Liver (tissue), 9 donors: Measurements from ENCODE around the gene FOXC2. TPM values are rescaled to one million over a fixed set of nuclear protein-coding genes. Genes with fewer than 3 reads are reported as not detected.

ENCODE experiments used
- DNase-seq: peaks from one replicate; pipeline ENCODE4 v3.0.0-alpha.2; 2017; ENCODE audit warnings: low spot score
- H3K27ac ChIP-seq, 2 donors: one replicate each; pipeline ENCODE4 v1.7.0; 2013; ENCODE audit warnings: inconsistent platforms in 2 of 2, low read length in 2 of 2, control low read depth in 1 of 2, low read depth in 1 of 2, mild to moderate bottlenecking in 1 of 2
- H3K27me3 ChIP-seq, 4 donors: one replicate each; pipeline versions ENCODE4 v1.6.1 to v1.7.0; 2013; ENCODE audit warnings: low read length in 3 of 4, inconsistent platforms in 1 of 4, mild to moderate bottlenecking in 1 of 4, moderate library complexity in 1 of 4; ENCODE audit not compliant: control insufficient read depth in 4 of 4, insufficient read depth in 4 of 4
- H3K36me3 ChIP-seq, 4 donors: one replicate each; pipeline versions ENCODE4 v1.6.1 to v1.7.0; 2013; ENCODE audit warnings: low read length in 3 of 4, mild to moderate bottlenecking in 3 of 4, low read depth in 1 of 4, moderate library complexity in 1 of 4; ENCODE audit not compliant: control insufficient read depth in 4 of 4, insufficient read depth in 3 of 4
- H3K4me1 ChIP-seq, 4 donors: one replicate each; pipeline versions ENCODE4 v1.6.1 to v1.7.0; 2013; ENCODE audit warnings: low read length in 3 of 4, mild to moderate bottlenecking in 3 of 4, moderate library complexity in 1 of 4; ENCODE audit not compliant: control insufficient read depth in 4 of 4, insufficient read depth in 4 of 4
- H3K4me3 ChIP-seq, 3 donors: one replicate each; pipeline versions ENCODE4 v1.6.1 to v1.7.0; 2013; ENCODE audit warnings: low read length in 3 of 3, control low read depth in 1 of 3, low read depth in 1 of 3, mild to moderate bottlenecking in 1 of 3
- H3K9ac ChIP-seq, 2 donors: one replicate each; pipeline ENCODE4 v1.7.0; 2013; ENCODE audit warnings: low read length in 2 of 2, mild to moderate bottlenecking in 2 of 2, moderate library complexity in 2 of 2, control low read depth in 1 of 2, low read depth in 1 of 2
- H3K9me3 ChIP-seq, 4 donors: one replicate each; pipeline versions ENCODE4 v1.6.1 to v1.7.0; 2013; ENCODE audit warnings: low read length in 3 of 4; ENCODE audit not compliant: control insufficient read depth in 4 of 4
- ATF3 ChIP-seq: IDR thresholded peaks from 2 replicates; pipeline ENCODE4 v1.6.1; 2016; ENCODE audit warnings: antibody characterized with exemption
- CTCF ChIP-seq: fragments of 150-350 bp; IDR thresholded peaks from 2 replicates; pipeline ENCODE4 v1.5.1; 2017; ENCODE audit warnings: improper control_type of control experiment, low read depth, low read length; ENCODE audit not compliant: missing input control
- EGR1 ChIP-seq, 2 donors: IDR thresholded peaks; 2 replicates each; pipeline ENCODE4 v1.6.1; 2016 to 2018; ENCODE audit warnings: antibody characterized with exemption in 2 of 2, low read depth in 2 of 2
- FOXA1 ChIP-seq: IDR thresholded peaks from 2 replicates; pipeline ENCODE4 v1.6.1; 2016; ENCODE audit warnings: antibody characterized with exemption
- GABPA ChIP-seq, 2 donors: IDR thresholded peaks in 1 of 2; conservative IDR thresholded peaks in 1 of 2; 2 replicates each; pipeline ENCODE4 v1.6.1; 2016; ENCODE audit warnings: antibody characterized with exemption in 2 of 2, mild to moderate bottlenecking in 1 of 2, moderate library complexity in 1 of 2
- HNF4A ChIP-seq, 2 donors: conservative IDR thresholded peaks; 2 replicates each; pipeline ENCODE4 v1.6.1; 2016; ENCODE audit warnings: antibody characterized with exemption in 2 of 2, mild to moderate bottlenecking in 2 of 2
- HNF4G ChIP-seq: IDR thresholded peaks from 2 replicates; pipeline ENCODE4 v1.6.1; 2016; ENCODE audit warnings: antibody characterized with exemption
- JUND ChIP-seq, 2 donors: IDR thresholded peaks; 2 replicates each; pipeline ENCODE4 v1.6.1; 2016; ENCODE audit warnings: antibody characterized with exemption in 2 of 2
- MAX ChIP-seq: IDR thresholded peaks from 2 replicates; pipeline ENCODE4 v1.6.1; 2016; ENCODE audit warnings: antibody characterized with exemption
- NR2F2 ChIP-seq: IDR thresholded peaks from 2 replicates; pipeline ENCODE4 v1.6.1; 2016; ENCODE audit warnings: antibody characterized with exemption
- RAD21 ChIP-seq, 2 donors: IDR thresholded peaks; 2 replicates each; pipeline ENCODE4 v1.6.1; 2016; ENCODE audit warnings: antibody characterized with exemption in 2 of 2, mild to moderate bottlenecking in 2 of 2
- REST ChIP-seq: IDR thresholded peaks from 2 replicates; pipeline ENCODE4 v1.6.1; 2016; ENCODE audit warnings: antibody characterized with exemption, mild to moderate bottlenecking
- RXRA ChIP-seq, 2 donors: IDR thresholded peaks; 2 replicates each; pipeline ENCODE4 v1.6.1; 2017 to 2018; ENCODE audit warnings: antibody characterized with exemption in 2 of 2, mild to moderate bottlenecking in 1 of 2
- SP1 ChIP-seq: IDR thresholded peaks from 2 replicates; pipeline ENCODE4 v1.6.1; 2018; ENCODE audit warnings: antibody characterized with exemption, mild to moderate bottlenecking
- YY1 ChIP-seq: IDR thresholded peaks from 2 replicates; pipeline ENCODE4 v1.6.1; 2016; ENCODE audit warnings: antibody characterized with exemption, mild to moderate bottlenecking
- ZBTB33 ChIP-seq: IDR thresholded peaks from 2 replicates; pipeline ENCODE4 v1.6.1; 2016; ENCODE audit warnings: antibody characterized with exemption
- WGBS: extraction: QIAGEN DNeasy Blood & Tissue Kit; methylation state at CpG from one replicate; pipeline ENCODE4 v1.1.7; 2013; 5-methylcytosine and 5-hydroxymethylcytosine counted together
- polyA plus RNA-seq, 2 donors: library from polyadenylated mRNA; stranded (reverse) in 1 of 2; unstranded in 1 of 2; fragments of 200-250 nt in 1 of 2; fragments of >200 nt in 1 of 2; fragmentation: Nextera tagmentation in 1 of 2; extraction: Ambion mirVana in 1 of 2; gene quantifications; one replicate each; pipeline versions ENCODE4 v1.2.1 to v1.2.3, GENCODE V29; 2013 to 2015
- total RNA-seq, 2 donors: library from RNA; depleted of rRNA; stranded (reverse); fragments of >200 nt; gene quantifications; one replicate each; pipeline ENCODE4 v1.2.3, GENCODE V29; 2014
- donor health status: healthy.
- donor health status: healthy.
- donor health status: healthy.
- donor health status: healthy.
- donor health status: healthy.

The FOXC2 gene
- total and polyA plus RNA-seq, 4 donors = 0.03 to 0.09 (median 0.08) TPM; not detected in 1

- H3K4me1 ChIP-seq = peaks cover 0 to 3% (median 3%) of the 10 kb centered on the region in 4 donors
- peak overlapping the region; percentile 18 to 28 for H3K27ac ChIP-seq
- H3K9ac ChIP-seq = no peak overlapping the region
- DNase-seq = no peak
- H3K36me3 ChIP-seq = no peaks in the 10 kb centered on the region
- no peak overlapping the region for H3K4me3 ChIP-seq
- TF ChIP-seq NR2F2 (no peak), RXRA (IDR thresholded peaks at IDR 0.05) (no peak), EGR1 (IDR thresholded peaks at IDR 0.05; ENCODE audit: low read depth in 2 of 2) (no peak), JUND (IDR thresholded peaks at IDR 0.05) (no peak), YY1 (no peak), RAD21 (IDR thresholded peaks at IDR 0.05) (no peak), GABPA (IDR thresholded peaks at IDR 0.05 in 1 of 2, conservative IDR thresholded peaks at IDR 0.05 in 1 of 2) (no peak), MAX (no peak), CTCF (no peak), SP1 (no peak), ATF3 (no peak), REST (no peak), FOXA1 (no peak), HNF4A (conservative IDR thresholded peaks at IDR 0.05) (no peak), HNF4G (no peak), ZBTB33 (no peak)
- 5% methylated on average over 69 of the region's 69 CpGs for WGBS
- H3K9me3 ChIP-seq = no peaks in the 10 kb centered on the region
- H3K27me3 ChIP-seq = peaks cover 8 to 34% (median 18%) of the 10 kb centered on the region in 4 donors
Measured at GRCh38 chr16:86578611-86579267, 12.1 kb downstream of the FOXC2 start.
